Measurements from ENCODE around the gene RGS19.

Gene RGS19

GRCh38 chr20:64107736-64108457 is 28.6 kb upstream of the RGS19 start:
- DNase-seq: no peak

- DNase-seq: peak; percentile 30
These were observed 27.8 kb upstream of the RGS19 start, which contains the start of gene NPBWR2 for GRCh38 chr20:64106981-64107735. NPBWR2 (minus strand) TSS chr20:64107565; CDS start chr20:64106831, 734 bp downstream.

GRCh38 chr20:64106435-64106961 is 27.2 kb upstream of the RGS19 start:
- DNase-seq: no peak

- no peak for DNase-seq
These were observed 26.6 kb upstream of the RGS19 start for GRCh38 chr20:64105846-64106434.

DNA sequence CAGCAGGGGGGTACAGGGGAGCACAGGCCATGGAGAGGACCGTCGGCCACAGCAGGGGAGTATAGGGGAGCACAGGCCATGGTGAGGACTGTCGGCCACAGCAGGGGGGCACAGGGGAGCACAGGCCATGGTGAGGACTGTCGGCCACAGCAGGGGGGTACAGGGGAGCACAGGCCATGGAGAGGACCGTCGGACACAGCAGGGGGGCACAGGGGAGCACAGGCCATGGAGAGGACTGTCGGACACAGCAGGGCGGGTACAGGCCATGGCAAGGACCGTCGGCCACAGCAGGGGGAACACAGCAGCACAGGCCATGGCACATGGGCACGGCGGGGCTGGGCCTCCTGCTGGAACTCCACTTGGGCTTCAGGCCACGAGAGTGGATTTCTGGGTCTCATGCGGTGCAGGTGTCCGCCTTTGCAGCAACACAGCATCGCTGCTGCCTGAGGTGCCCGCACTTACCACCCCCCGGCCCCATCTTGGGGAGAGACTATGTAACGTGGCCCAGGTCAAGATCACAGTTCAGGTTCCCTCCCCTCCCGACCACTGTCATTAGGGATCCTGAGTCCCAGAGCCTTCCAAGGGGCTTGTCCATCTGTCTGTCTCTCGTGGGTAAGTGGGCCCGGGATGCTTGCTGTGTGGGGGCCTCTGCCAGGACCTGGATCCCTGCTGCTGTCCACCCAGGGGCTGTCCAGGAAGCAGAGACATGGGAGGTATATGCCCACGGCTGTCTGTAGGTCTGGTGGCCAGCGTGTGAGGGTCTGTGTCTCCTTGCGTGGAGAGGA is 25.5 kb upstream of the RGS19 start:
- no peak for DNase-seq

DNA sequence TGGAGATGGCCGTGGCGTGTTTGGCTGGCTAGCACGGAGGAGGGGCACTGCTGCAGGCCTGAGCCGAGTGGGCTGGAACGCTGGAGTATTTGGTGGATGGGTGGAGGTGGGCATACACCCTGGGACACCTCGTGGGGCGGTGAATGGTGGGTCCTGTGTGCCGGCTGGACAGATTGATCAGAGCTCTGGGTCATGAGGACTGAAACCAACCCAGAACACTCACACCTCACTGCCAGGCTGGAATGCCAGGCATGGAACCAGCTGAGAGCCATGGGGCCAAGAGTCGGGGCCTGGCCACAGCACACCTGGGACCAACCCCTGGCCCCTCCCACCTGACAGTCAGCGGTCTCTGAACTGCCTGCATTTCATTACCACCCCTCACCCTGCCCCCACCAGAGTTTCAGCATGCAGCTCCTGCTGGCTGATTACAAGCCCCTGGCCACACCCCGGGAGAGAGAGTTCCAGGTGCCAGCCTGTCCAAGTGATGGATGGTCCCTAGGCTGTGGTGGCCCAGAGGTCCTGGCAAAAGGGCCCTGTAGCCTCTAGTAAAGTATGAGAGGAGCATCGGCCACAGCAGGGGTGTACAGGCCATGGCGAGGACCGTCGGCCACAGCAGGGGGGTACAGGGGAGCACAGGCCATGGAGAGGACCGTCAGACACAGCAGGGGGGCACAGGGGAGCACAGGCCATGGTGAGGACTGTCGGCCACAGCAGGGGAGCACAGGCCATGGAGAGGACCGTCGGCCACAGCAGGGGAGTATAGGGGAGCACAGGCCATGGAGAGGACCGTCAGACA is 24.8 kb upstream of the RGS19 start:
- no peak for DNase-seq

- DNase-seq: no peak
These were observed 23.5 kb upstream of the RGS19 start for GRCh38 chr20:64102647-64103354.

DNA sequence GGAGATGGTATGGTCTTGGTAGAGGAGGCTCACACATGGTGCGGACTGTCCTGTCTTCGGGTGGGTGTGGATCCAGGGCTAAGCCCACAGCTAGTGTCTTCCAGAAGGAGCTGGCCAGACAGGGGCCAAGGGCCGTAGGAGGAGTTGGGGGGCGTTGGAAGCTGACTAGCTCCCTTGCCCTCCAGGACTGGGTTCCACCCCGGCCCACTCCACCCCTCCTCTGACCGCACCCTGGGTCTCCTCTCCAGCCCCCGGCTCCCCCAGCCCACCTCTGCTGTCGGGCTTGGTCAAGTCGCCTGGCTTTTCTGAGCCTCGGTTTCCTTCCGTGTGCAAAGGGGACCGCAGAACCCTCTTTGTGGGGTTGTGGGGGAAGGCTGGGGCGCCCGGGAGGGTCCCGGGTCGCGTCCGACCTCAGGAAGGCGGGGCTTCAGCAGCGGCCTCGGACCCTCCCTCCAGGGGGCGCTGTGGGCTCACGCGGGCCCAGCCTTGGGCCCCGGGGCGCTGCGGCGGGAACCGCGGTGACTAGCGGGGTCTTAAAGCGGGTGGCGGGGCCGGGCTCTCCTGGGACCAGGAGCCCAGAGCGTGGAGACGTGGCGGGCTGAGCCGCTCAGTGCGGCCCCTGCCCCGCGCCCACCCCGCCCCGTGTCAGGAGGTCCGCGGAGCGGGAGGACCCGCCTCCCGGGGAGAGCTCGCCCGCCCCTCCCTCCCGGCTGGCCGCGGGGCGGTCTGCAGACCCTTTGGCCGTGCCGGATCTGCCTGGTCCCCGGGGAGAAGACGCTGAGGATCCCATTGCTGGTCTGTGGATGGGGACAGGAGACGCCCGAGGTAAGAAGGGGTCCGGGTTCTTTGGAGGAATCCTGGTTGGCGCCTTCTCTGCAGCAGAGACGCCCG is 22.7 kb upstream of the RGS19 start:
- DNase-seq: peak; percentile 72

DNA sequence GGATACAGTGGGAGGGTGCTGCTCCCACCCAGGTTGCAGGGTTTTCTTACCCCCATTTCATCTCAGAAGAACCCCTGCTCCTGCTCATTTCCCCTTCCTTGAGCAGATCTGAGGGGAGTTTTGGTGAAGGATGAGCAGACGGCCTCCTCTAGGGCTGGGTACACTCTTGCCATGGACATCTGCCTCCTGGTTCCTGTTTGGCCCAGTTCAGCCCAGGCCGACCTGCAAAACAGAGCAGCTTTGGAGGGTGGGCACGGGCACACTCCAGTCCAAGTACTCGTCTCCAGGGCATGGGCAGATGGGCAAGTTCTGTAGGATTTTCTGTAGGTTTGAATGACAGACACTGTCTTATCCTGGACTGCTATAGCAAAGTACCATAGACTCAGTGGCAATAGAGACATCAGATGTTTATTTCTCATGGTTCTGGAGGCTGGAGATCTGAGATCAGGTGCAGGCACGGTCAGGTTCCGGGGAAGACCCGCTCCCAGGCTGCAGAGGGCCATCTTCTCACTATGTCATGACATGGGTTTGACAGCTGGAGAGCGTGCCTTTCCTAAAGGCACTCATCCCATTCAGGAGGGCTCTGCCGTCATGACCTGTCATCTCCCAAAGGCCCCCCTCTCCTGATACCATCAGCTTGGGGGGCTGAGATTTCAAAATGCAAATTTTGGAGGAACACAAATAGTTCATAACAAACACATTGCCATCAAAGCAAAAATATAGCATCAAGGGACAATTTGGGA is 21.8 kb upstream of the RGS19 start:
- no peak for DNase-seq

DNA sequence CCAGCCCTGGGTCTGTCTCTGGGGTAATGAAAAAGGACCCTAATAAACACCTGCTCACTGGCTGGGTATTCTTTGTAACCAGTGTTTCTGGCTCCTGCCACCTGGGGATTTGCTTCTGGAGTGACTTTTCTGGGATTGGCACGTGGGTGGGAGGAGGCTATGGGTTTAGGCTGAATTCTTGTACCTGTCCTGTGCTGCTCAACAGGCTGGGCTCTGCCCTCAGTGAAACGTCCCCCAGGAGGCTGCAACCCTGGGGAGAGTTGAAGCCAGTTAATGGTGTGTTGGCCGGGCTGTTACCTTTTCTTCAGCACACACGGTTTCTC is 21.2 kb upstream of the RGS19 start:
- no peak for DNase-seq

DNA sequence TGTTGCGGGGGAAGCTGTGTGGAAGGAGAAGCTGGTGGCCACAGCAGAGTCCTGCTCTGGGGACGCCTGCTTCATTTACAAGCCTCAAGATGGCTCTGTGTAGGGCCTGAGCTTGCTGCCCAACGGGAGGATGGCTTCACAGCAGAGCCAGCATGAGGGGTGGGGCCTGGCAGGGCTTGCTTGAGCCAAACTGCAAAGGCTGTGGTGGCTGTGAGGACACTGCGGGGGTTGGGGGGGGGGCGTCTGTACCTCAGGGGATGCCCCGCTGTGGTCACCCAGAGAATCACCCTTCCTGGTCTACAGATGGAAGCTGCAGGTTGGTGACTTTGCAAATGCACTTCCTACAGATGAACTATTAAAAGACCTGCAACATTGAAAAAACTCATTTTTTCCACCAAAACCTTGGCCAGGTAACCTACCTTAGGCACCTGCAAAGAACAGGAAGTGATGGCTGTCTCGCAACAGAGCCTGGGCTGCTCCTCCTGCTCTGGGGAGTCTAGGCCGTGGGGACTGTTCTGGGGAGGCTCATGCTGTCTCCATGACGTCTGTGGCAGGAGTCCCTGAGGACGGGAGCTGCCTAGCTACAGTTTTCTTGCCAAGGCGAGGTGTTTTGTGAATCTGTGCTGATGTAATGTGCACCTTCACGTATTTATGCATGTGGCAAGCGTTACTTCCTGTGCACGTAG is 20.7 kb upstream of the RGS19 start:
- DNase-seq: no peak

DNA sequence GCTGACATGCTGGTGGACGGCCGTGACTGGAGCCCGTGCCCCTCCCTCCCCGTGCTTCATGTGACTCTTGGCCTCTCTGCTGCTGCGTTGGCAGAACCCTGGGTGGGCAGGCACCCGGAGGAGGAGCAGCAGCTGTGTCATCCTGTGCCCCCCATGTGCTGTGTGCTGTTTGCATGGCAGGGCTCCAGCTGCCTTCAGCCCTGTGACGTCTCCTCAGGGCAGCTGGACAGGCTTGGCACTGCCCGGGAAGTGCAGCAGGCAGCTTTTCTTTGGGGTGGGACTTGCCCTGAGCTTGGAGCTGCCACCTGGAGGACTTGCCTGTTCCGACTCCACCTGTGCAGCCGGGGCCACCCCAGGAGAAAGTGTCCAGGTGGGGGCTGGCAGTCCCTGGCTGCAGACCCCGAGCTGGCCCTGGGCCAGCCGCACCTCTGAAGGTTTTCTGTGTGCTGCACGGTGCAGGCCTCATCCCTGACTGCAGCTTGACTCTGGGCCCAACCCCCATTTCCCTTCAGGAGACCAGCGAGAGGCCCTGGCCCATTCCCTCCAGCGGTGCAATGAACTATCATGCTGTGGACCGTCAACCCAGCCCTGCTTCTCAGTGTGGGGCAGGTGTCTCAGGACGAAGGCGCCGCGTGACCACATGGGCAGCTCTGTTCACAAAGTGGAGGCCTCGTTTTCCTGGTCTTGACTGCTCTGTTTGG is 19.9 kb upstream of the RGS19 start:
- DNase-seq: no peak

DNA sequence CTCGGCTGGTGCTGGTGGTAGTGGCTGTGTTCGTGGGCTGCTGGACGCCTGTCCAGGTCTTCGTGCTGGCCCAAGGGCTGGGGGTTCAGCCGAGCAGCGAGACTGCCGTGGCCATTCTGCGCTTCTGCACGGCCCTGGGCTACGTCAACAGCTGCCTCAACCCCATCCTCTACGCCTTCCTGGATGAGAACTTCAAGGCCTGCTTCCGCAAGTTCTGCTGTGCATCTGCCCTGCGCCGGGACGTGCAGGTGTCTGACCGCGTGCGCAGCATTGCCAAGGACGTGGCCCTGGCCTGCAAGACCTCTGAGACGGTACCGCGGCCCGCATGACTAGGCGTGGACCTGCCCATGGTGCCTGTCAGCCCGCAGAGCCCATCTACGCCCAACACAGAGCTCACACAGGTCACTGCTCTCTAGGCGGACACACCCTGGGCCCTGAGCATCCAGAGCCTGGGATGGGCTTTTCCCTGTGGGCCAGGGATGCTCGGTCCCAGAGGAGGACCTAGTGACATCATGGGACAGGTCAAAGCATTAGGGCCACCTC is 19.2 kb upstream of the RGS19 start:
- no peak for DNase-seq

GRCh38 chr20:64096535-64096934 is 17.2 kb upstream of the RGS19 start:
- DNase-seq: no peak

- no peak for DNase-seq
These were observed 16.6 kb upstream of the RGS19 start for GRCh38 chr20:64095927-64096326.

- no peak for DNase-seq
These were observed 16.1 kb upstream of the RGS19 start for GRCh38 chr20:64095455-64095854.

- DNase-seq: no peak
These were observed 13.7 kb upstream of the RGS19 start for GRCh38 chr20:64093013-64093503.

Data from activated CD4-positive, alpha-beta T cell treated with anti-CD3 and anti-CD28 coated beads, Interleukin-2, amount 50 U/mL, for 1 hour (primary cell).